Suprapubic skin (tissue), 4 donors: ENCODE data around the gene SORCS2. TPM values are rescaled to one million over a fixed set of nuclear protein-coding genes. Genes with fewer than 3 reads are reported as not detected.

ENCODE experiments used
- DNase-seq, 2 donors: peaks; one replicate each; pipeline ENCODE4 v3.0.0-alpha.2; 2019; ENCODE audit warnings: low spot score in 2 of 2
- H3K27ac ChIP-seq: fragments of 200-600 bp; sonication (generic); one replicate; pipeline ENCODE4 v1.5.1; 2019
- H3K27me3 ChIP-seq: fragments of 200-600 bp; sonication (generic); one replicate; pipeline ENCODE4 v1.5.1; 2019
- H3K36me3 ChIP-seq: fragments of 200-600 bp; sonication (generic); one replicate; pipeline ENCODE4 v1.5.1; 2019
- H3K4me1 ChIP-seq: fragments of 200-600 bp; sonication (generic); one replicate; pipeline ENCODE4 v1.5.1; 2019
- H3K4me3 ChIP-seq: fragments of 200-600 bp; sonication (generic); one replicate; pipeline ENCODE4 v1.5.1; 2019; ENCODE audit warnings: mild to moderate bottlenecking
- H3K9me3 ChIP-seq: fragments of 200-600 bp; sonication (generic); one replicate; pipeline ENCODE4 v1.5.1; 2019
- EP300 ChIP-seq: sonication (generic); formaldehyde crosslinking; IDR thresholded peaks from one replicate; pipeline ENCODE4 v1.6.1; 2017; ENCODE audit warnings: antibody characterized with exemption
- POLR2A ChIP-seq, 2 donors: fragments of 450-650 bp; IDR thresholded peaks; one replicate each; pipeline ENCODE4 v1.6.1; 2017; ENCODE audit warnings: antibody characterized with exemption in 2 of 2, mild to moderate bottlenecking in 2 of 2, moderate library complexity in 2 of 2
- POLR2AphosphoS5 ChIP-seq, 3 donors: sonication (generic); formaldehyde crosslinking; IDR thresholded peaks; one replicate each; pipeline ENCODE4 v1.6.1; 2017; ENCODE audit warnings: antibody characterized with exemption in 3 of 3
- WGBS: methylation state at CpG from one replicate; pipeline ENCODE4 v1.1.5; 2018; 5-methylcytosine and 5-hydroxymethylcytosine counted together
- total RNA-seq, 4 donors: library from RNA; depleted of rRNA; stranded (reverse); fragments of >200 nt; gene quantifications; one replicate each; pipeline ENCODE4 v1.1.0, GENCODE V29; 2016
- TF ChIP-seq, protein P1 (sequence below), 2 donors: fragments of 200-600 bp in 1 of 2; fragments of 450-650 bp in 1 of 2; sonication (generic) in 1 of 2; IDR thresholded peaks; one replicate each; pipeline ENCODE4 v1.5.1; 2016 to 2019; ENCODE audit warnings: antibody characterized with exemption in 2 of 2, mild to moderate bottlenecking in 1 of 2, moderate library complexity in 1 of 2

SORCS2 gene
- total RNA-seq, 4 donors from 2014 or later, result 0.94 to 4.6 (median 1.3) TPM

GRCh38 chr4:7626531-7626930 lies 434.2 kb downstream of the SORCS2 start:
- H3K27ac ChIP-seq, result no peak overlapping the region
- TF ChIP-seq POLR2A (IDR thresholded peaks at IDR 0.05) (no peak), POLR2AphosphoS5 (IDR thresholded peaks at IDR 0.05) (no peak), EP300 (no peak)
- TF ChIP-seq, protein P1, sequence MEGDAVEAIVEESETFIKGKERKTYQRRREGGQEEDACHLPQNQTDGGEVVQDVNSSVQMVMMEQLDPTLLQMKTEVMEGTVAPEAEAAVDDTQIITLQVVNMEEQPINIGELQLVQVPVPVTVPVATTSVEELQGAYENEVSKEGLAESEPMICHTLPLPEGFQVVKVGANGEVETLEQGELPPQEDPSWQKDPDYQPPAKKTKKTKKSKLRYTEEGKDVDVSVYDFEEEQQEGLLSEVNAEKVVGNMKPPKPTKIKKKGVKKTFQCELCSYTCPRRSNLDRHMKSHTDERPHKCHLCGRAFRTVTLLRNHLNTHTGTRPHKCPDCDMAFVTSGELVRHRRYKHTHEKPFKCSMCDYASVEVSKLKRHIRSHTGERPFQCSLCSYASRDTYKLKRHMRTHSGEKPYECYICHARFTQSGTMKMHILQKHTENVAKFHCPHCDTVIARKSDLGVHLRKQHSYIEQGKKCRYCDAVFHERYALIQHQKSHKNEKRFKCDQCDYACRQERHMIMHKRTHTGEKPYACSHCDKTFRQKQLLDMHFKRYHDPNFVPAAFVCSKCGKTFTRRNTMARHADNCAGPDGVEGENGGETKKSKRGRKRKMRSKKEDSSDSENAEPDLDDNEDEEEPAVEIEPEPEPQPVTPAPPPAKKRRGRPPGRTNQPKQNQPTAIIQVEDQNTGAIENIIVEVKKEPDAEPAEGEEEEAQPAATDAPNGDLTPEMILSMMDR (IDR thresholded peaks at IDR 0.05), result no peak
- H3K4me3 ChIP-seq, result no peak overlapping the region
- H3K36me3 ChIP-seq, result no peaks in the 10 kb centered on the region
- H3K4me1 ChIP-seq, result peaks cover 14% of the 10 kb centered on the region
- no peak for DNase-seq
- WGBS, result 74% methylated on average over 7 of the region's 7 CpGs
- H3K27me3 ChIP-seq, result no peaks in the 10 kb centered on the region
- H3K9me3 ChIP-seq, result no peaks in the 10 kb centered on the region

- H3K4me3 ChIP-seq, result no peak overlapping the region
- 87% methylated on average over 16 of the region's 18 CpGs for WGBS
Measured at GRCh38 chr4:7627251-7628250, 435.2 kb downstream of the SORCS2 start.

GRCh38 chr4:7628432-7628831 lies 436.1 kb downstream of the SORCS2 start:
- peak in 1 of 2 donors; percentile 37 for DNase-seq
- TF ChIP-seq EP300 (no peak), POLR2A (IDR thresholded peaks at IDR 0.05) (no peak), POLR2AphosphoS5 (IDR thresholded peaks at IDR 0.05) (no peak)
- TF ChIP-seq, protein P1 (IDR thresholded peaks at IDR 0.05), result no peak
- Histone ChIP-seq H3K36me3 (no peaks in the 10 kb centered on the region), H3K27ac (no peak overlapping the region), H3K27me3 (peaks cover 11% of the 10 kb centered on the region), H3K4me1 (peaks cover 19% of the 10 kb centered on the region), H3K9me3 (no peaks in the 10 kb centered on the region), H3K4me3 (no peak overlapping the region)
- WGBS, result 74% methylated on average over 9 of the region's 10 CpGs

More at GRCh38 chr4:7627251-7628250, 435.2 kb downstream of the SORCS2 start:
- Histone ChIP-seq H3K27me3 (peaks cover 4% of the 10 kb centered on the region), H3K36me3 (no peaks in the 10 kb centered on the region), H3K27ac (no peak overlapping the region), H3K9me3 (no peaks in the 10 kb centered on the region), H3K4me1 (peaks cover 18% of the 10 kb centered on the region)
- TF ChIP-seq POLR2AphosphoS5 (IDR thresholded peaks at IDR 0.05) (no peak), EP300 (no peak)
- TF ChIP-seq, protein P1 (IDR thresholded peaks at IDR 0.05), result no peak
- peak in 1 of 2 donors; percentile 40 for DNase-seq

- WGBS, result 67% methylated on average over 13 of the region's 13 CpGs
- Histone ChIP-seq H3K27me3 (peaks cover 12% of the 10 kb centered on the region), H3K36me3 (no peaks in the 10 kb centered on the region), H3K4me3 (no peak overlapping the region), H3K27ac (no peak overlapping the region), H3K9me3 (no peaks in the 10 kb centered on the region), H3K4me1 (peaks cover 19% of the 10 kb centered on the region)
- TF ChIP-seq POLR2A (IDR thresholded peaks at IDR 0.05) (no peak), EP300 (no peak), POLR2AphosphoS5 (IDR thresholded peaks at IDR 0.05) (no peak)
- TF ChIP-seq, protein P1 (IDR thresholded peaks at IDR 0.05), result no peak
- DNase-seq, result peak in 1 of 2 donors; percentile 37
Measured at GRCh38 chr4:7629501-7630254, 437.3 kb downstream of the SORCS2 start.
